ENCODE data around the gene DVL2. TPM values are rescaled to one million over a fixed set of nuclear protein-coding genes. Genes with fewer than 3 reads are reported as not detected.
A peak's percentile ranks its signal among the peaks of the same experiment; 100 is the strongest.

Gene DVL2
- total RNA-seq, 1 donor from 2014 or later = 53.7 TPM

Small RNA genes within 50 kb of the gene (small RNA-seq; reads per million reads assigned to genes)
- gene AC120057.4 (ENCODE audit: low replicate concordance) (not detected), gene MIR324 (ENCODE audit: low replicate concordance) (11.9 reads per million, percentile 94 among the genes with 10 or more reads in this experiment), gene RF00019 (ENCODE audit: low replicate concordance) (not detected)

Other genes with a start within 250 kb of the DVL2 start
- gene ALOX12, start 238.5 kb downstream of the DVL2 start, total RNA-seq = 12.2 TPM
- 41.0 TPM for gene RNASEK, start 221.9 kb downstream of the DVL2 start, total RNA-seq
- gene BCL6B, start 211.5 kb downstream of the DVL2 start, total RNA-seq = 14.9 TPM
- 1.3 TPM for gene SLC16A13, start 198.5 kb downstream of the DVL2 start, total RNA-seq
- not detected for gene SLC16A11, start 190.4 kb downstream of the DVL2 start, total RNA-seq
- gene CLEC10A, start 154.3 kb downstream of the DVL2 start, total RNA-seq = 2.8 TPM
- gene ASGR2, start 119.7 kb downstream of the DVL2 start, total RNA-seq = not detected
- gene ASGR1, start 55.1 kb downstream of the DVL2 start, total RNA-seq = 0.21 TPM
- 11.1 TPM for gene DLG4, start 14.7 kb downstream of the DVL2 start, total RNA-seq
- 260 TPM for gene ACADVL, start 14.6 kb downstream of the DVL2 start, total RNA-seq
- 22.3 TPM for gene PHF23, start 4.9 kb upstream of the DVL2 start, total RNA-seq
- 283 TPM for gene GABARAP, start 7.9 kb upstream of the DVL2 start, total RNA-seq
- gene CTDNEP1, start 17.2 kb upstream of the DVL2 start, total RNA-seq = 63.6 TPM
- 43.2 TPM for gene ELP5, start 17.7 kb upstream of the DVL2 start, total RNA-seq
- 22.2 TPM for gene CLDN7, start 28.0 kb upstream of the DVL2 start, total RNA-seq
- gene SLC2A4, start 47.2 kb upstream of the DVL2 start, total RNA-seq = 75.2 TPM
- 0.51 TPM for gene YBX2, start 60.1 kb upstream of the DVL2 start, total RNA-seq
- 212 TPM for gene EIF5A, start 73.1 kb upstream of the DVL2 start, total RNA-seq
- 35.3 TPM for gene GPS2, start 80.8 kb upstream of the DVL2 start, total RNA-seq
- 22.5 TPM for gene NEURL4, start 94.8 kb upstream of the DVL2 start, total RNA-seq
- 1.7 TPM for gene ACAP1, start 102.0 kb upstream of the DVL2 start, total RNA-seq
- 3.4 TPM for gene KCTD11, start 117.6 kb upstream of the DVL2 start, total RNA-seq
- gene TMEM95, start 120.6 kb upstream of the DVL2 start, total RNA-seq = not detected
- gene TNK1, start 146.6 kb upstream of the DVL2 start, total RNA-seq = 2.1 TPM
- gene PLSCR3, start 160.0 kb upstream of the DVL2 start, total RNA-seq = 9.4 TPM
- 69.0 TPM for gene TMEM256, start 169.6 kb upstream of the DVL2 start, total RNA-seq
- gene NLGN2, start 173.3 kb upstream of the DVL2 start, total RNA-seq = 9.3 TPM
- gene SPEM1, start 185.8 kb upstream of the DVL2 start, total RNA-seq = not detected
- not detected for gene SPEM2, start 191.1 kb upstream of the DVL2 start, total RNA-seq
- gene SPEM3, start 194.3 kb upstream of the DVL2 start, total RNA-seq = not detected
- 2.4 TPM for gene TMEM102, start 200.9 kb upstream of the DVL2 start, total RNA-seq
- 5.4 TPM for gene FGF11, start 205.0 kb upstream of the DVL2 start, total RNA-seq
- 27.9 TPM for gene CHRNB1, start 210.5 kb upstream of the DVL2 start, total RNA-seq
- 22.9 TPM for gene ZBTB4, start 245.1 kb upstream of the DVL2 start, total RNA-seq
- not detected for gene SLC35G6, start 246.9 kb upstream of the DVL2 start, total RNA-seq
- gene POLR2A, start 249.8 kb upstream of the DVL2 start, total RNA-seq = 71.4 TPM

All from tongue (tissue), 2 donors.